ENCODE data around the gene GNB5.

DNA sequence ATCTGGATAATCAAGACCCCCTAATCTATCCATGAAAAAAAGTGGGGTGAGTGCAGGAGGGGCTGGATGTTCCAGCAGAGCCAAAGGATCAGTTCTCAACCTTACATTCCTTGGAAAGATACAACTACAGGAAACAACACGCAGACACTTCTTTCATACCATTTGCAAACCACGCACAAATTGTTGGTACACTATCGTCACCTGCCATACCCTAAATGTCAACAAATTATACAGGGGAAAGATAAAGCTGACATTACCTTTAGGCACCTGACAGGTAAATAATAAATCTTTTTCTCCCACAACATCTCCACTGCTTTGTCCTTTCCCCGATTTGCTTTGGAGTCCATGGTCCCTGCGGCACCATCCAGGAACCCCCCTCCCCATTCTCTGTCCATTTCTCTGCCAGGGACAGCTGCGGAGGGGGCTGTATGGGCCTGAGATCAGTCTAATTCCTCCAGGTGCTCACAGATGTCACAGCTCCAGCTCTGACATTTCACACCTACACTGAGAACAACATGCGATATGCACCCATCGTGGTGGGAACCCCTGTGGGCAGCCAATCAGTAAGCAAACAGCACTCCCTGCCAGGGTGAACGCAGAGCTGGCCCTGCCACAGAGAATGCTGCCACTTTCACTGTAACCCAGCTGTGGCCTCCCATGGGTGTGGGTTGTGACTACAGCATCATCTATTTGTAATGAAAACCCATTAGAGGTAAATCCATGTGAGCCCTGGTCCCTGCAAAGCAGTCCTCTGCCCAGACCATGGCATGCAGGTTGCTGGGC is 41.0 kb downstream of the GNB5 start:
- TF ChIP-seq POLR2A (IDR thresholded peaks at IDR 0.05) (no peak), CTCF (IDR thresholded peaks at IDR 0.05) (no peak), POLR2AphosphoS5 (IDR thresholded peaks at IDR 0.05; ENCODE audit: insufficient read depth in 1 of 2, low read depth in 1 of 2) (no peak)
